Measurements from ENCODE around the gene RSPH1.

RSPH1 gene

DNA sequence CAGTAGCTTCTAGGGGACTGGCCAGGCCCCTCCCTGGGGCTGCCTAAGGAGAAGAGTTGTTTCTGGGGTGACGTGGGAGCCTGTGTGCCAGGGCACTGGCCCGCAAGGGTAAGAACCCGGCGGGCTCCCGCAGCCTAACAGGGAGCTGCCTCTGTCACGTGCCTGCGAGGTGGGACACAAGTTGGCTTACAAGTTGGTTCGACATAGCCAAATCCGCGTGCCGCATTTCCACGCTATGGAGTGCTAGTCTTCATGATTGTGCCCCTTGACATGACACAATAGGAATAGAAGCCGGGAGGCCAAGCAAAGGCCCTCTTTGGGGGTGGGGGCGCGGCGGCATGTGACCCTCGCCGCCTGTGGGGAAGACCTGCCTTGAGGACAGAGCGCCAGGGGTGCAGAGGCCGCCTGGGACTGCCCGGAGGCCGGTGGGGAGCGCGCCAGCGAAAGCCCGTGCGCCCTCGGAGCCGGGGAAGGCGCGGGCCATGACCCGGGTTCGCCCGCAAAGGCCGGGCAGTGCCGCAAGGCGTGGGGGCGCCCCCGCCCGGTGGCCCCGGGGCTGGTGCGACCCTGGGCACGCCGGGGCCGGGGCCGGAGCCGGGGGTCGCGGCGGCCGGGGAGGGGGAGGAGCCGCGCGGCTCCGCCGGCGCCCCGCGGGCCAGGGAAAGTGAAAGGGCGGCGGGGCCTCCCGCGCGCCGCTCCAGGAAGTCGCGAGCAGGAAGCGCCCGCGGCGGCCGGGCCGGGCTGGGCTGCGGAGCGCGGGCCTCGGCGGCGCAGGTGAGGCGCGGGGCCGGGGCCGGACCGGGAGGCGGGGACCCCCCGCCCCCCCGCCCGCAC, 17.3 kb upstream of the RSPH1 start, which contains the start of gene SLC37A1:
Gene SLC37A1 (plus strand): TSS at position 702 of the 834 bp plus-strand sequence. CDS start 4,603 bp downstream, outside the sequence.
- no peak for DNase-seq (ENCODE audit: low read depth)

DNA sequence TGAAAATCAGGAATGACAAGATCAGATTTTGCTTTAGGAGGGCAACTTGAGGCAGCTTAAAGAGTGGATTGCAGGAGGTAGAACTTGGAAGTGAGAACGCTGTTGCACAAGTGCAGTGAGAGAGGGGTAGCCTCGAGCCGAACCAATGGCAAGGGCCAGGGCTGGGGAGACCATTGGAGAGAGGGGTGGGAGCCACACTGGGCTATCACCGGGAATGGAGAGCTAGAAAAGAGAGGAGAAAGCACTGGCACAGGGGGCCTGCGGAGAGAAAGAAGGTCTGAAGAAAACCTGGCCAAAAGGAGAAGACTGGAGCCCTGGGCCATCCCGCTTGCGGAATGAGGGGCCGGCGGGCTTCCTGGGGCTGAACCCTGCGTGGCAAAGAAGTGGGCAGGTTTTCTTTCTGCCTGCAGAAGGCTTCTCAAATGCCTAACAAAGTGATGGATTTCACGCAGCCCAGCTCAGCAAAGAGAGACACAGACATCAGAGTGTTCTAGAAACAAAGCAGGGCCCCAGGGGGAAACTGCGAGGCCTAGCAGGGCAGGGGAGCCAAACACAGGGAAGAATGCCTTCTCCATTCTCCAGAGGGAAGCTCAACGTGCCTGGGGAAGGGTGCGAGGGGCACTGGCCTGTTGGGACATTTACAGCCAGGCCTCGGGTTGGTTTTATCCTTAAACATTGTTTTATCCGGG, 16.5 kb upstream of the RSPH1 start:
- DNase-seq (ENCODE audit: low read depth): no peak

DNA sequence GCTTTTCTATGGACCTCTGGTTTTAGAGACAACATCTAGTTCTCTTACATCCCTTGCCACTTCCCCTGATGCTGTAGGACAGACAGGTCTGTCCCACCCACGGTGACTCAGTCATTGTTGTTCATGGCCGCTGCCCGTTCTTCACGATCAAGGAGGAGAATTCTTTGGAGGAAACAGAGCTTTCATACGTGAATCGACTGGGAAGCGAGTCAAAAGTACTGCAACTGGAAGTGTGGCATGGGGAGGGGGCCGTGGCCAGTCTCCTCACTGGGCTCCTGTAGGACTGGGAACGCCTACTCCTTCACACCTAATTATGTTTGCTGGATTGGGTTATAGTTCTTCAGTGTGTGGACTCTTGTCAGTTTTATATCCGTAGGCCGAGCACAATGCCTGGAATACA, 13.2 kb upstream of the RSPH1 start:
- no peak for DNase-seq (ENCODE audit: low read depth)

DNA sequence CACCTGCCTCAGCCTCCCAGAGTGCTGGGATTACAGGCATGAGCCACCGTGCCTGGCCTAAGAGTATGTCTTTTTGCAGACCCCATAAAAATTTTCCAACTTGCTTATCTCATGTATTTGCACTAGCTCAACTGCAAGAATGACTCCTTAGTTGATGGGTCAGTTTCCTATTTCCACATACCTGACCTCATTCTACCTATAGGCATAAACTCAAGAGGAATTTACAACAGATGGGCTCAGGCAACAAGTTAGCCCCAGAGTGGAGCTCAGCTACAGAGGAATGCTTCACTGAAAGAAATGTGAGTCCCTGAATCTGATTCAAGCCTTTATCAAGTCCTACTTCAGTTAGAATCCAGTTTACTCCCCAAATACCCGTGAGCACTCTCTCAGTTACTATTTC, 12.3 kb upstream of the RSPH1 start:
- DNase-seq (ENCODE audit: low read depth): no peak

DNA sequence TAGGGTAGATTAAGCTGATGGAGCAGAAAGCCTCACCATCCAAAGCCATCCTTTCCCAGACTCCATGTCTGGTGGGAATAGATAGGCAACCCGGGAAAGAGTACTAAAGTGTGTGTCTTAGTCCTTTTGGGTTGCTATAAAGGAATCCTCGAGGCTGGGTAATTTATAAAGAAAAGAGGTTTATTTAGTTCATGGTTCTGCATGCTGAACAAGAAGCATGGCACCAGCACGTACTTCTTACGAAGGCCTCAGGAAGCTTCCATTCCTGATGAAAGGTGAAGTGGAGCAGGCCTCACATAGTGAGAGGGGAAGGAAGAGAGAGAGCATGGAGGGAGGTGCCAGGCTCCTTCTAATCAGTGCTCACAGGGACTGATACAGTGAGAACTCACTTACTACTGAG, 11.4 kb upstream of the RSPH1 start:
- no peak for DNase-seq (ENCODE audit: low read depth)

DNA sequence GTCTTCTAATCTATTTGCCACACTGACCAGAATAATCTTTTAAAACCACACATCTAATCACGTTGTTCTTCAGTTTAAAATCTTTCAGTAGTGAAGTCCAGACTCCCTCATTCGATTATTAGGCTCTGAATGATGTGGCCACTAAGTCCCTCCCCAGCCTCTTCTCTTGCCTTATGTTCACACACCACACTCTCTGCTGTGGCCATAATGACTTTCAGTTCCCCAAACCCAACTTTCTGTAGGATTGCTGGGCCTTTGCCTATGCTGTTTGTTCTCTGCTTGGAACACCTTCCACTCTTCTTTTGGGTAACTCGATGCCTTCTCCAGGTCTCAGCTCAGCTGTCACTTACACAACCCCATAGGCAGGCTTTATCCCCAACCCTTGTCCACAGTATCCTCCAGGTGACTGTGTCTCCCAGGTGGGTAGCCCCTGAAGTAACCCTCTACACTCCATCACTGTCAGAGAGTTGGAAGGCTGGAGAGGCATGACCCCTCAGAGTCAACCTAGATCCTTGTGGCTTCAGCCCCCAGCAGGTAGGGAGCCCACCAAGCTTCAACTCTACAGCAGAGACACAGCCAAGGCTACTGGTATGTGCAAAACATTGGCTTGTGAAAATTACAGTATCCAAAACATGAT, 9.2 kb upstream of the RSPH1 start:
- DNase-seq (ENCODE audit: low read depth): no peak

DNA sequence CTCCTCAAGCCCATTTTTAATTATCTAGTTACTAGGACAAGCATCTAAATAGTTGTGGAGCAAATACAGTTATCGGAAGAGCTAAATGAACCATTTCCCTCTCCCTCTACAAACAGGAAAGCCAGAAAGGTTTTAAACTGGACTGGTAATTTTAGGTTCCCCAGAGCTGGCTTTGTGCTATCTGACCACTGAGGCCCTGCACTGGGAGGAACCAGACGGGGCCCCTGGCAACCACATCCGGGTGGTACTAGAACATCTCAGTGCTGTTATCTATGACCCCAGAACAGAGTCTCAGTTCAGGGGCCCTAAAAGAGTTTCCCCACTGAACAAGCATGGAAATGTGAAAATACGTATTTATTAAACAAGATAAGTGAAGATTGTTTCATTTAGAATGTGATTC, 7.7 kb upstream of the RSPH1 start:
- no peak for DNase-seq (ENCODE audit: low read depth)

DNA sequence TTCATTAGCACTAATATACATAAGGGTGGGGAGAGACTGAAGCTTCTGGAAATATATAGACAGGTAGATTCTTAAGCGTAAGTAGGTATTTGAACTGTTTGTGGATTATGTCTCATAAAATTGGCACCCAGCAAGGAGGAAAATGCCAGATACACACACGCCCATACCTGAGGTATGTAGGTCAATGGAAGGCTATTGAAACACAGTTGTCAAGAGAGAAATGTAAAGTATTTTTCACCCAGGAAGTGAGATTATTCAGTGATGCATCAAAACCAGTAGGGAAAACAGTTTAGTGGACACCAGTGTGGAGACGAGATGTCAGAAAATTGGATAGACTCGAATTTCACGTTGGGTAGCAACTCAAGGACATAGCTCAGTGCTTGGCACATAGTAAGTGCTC, 4.7 kb upstream of the RSPH1 start:
- no peak for DNase-seq (ENCODE audit: low read depth)

DNA sequence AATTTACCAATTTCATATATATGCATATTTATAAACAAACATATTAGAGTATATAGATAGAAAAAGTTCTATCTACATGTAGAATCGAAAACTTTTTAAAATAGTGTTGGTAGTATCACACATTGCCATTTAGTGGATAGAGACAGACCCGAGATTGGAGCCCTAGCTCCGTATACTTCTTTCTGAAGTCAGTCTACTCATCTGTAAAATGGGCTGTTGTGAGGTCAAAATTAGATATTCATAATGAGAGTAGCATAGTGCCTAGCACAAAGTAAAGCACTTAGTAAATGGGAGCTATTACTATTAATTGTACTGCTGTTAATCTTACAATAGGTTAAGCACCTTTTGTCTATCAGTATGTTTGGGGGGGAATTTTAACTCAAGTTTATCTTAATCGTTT, 4.2 kb upstream of the RSPH1 start:
- DNase-seq (ENCODE audit: low read depth): no peak

DNA sequence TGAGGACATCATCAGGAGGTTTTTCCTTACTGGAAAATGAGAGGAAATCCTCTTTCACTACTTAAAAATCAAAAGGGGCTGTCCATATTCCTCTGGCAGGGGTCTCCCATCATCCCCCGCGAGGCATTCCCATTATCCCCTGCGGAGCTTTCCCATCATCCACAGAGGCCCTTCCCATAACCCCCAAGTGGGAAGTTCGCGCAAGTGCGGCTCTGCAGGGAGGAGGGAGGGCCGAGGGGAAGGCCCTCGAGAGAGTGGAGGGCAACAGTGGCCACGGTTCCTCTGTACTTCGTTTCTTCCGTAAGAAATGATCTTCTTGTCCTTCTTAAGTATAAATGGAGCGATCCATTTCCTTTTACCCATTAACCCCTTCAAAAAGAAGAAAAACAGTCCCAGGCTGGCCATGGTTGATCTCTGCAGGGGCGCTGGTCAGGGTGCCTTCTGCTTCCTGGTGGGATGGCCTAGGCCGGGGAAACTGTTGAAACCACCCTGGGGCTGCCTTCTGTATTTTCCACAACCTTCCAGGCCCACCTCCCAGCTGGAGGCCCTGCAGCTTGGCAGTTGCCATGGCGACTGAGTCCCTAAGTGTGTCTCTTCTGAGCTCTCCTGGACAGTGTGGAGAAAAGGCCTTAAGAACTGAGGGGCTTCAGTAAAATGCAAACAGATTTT, 3.6 kb upstream of the RSPH1 start:
- no peak for DNase-seq (ENCODE audit: low read depth)

DNA sequence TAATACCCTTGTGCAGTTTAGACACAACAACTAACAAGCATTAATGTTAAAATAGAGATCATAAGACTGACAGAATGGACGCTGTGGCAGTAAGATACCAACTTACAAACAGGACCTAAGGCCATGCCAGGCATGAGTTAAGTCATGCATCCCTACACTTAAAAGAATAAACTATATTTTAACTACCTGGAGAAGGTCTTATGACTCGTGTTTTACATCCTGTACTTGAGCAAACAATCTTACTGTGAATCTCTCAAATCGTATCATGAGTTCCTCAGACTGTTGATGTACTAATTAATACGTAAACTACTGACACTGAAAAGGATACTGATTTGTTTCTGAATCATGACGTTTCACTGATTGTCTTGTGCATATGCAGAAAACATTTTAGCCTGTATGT, 2.0 kb upstream of the RSPH1 start:
- no peak for DNase-seq (ENCODE audit: low read depth)

DNA sequence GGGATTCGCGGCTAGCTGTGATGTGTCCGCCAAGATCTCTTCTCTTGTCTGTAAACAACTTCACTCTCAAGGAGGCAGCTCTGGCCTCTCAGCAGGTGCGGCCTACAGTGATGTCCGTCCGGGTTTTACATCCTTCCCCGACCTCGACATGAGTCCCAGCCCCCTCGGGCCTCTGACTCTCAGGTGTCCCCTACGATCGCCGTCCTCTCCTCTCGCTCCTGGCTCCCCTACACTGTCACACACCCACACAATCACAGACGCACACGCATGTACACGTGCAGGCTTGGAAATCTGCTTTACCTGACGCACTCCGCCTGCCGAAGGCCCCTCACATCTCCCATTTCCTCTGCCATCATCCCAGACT, 797 bp upstream of the RSPH1 start:
- DNase-seq (ENCODE audit: low read depth): no peak

DNA sequence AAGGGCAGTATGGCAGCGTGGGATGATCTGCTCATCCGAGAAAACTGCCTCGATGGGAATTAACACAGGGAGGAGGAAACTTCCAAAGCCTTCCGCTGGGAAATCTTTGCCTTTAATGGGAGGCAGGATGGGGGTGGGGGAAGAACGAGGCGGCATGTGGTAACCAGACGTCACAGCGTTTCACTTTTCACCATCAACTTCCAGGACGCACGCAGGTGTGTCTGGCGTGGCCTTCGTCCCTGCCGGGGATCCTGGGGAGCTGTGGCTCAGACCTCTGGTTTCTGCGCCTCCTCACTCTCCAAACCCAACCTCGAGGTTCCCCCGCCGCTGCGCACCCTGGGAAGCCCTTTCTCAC, 282 bp downstream of the RSPH1 start:
- DNase-seq (ENCODE audit: low read depth): no peak

DNA sequence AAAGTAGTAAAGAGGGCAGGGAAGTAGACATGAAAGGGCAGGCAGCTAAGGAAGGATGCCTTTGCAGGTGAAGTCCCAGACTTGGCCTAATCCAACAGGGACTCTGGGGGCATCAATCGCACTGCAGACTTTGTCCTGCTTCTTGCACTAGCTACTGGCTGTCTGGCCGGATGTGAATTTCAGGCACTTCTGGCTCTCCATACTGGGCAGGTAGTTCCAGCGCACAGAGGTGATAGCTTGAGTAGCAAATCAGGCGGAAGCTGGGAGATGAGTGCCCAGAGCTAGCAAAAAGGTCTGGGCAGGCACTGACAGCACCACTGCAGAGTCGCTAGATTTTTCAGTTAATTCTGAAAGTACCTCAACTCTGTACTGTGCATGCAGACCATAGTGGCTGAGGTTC, 997 bp downstream of the RSPH1 start:
- no peak for DNase-seq (ENCODE audit: low read depth)

DNA sequence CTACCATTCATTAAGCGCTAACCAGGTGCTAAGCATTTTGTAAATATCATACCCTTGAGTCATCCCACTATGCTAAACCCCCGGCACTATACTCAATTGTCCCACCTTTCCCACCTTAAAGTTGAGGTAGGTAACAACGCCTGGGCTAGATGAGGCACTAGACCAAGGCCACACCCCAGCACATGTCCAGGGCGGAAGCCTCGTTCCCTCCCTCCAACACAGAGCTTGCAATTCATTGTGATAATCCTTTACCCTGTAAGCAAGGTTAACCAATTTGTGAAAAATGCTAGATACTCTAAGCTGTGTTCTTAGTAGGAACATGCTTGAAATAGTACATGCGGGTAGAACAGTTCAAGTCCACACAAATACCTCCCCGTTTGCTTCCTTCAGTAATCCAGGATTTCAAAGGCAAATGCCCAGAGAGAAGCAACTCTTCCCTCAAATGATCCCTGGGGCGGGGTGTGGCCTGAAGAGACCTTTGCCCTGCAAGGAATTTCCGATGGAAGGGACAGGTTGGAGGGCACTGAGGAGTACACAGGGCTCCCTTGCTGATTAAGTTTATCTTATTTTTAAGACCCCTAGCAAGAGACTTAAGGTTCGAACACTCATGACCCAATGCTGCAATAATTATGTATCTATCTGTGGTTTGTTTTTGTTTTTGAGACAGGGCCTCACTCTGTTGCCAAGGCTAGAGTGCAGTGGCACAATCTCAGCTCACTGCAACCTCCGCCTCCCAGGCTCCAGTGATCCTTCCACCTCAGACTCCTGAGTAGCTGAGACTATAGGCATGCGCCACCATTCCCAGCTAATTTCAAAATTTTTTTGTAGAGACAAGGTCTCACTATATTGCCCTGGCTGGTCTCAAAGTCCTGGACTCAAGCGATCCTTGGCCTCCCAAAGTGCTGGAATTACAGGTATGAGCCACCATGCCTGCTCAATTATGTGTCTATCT, 2.6 kb downstream of the RSPH1 start:
- no peak for DNase-seq (ENCODE audit: low read depth)

DNA sequence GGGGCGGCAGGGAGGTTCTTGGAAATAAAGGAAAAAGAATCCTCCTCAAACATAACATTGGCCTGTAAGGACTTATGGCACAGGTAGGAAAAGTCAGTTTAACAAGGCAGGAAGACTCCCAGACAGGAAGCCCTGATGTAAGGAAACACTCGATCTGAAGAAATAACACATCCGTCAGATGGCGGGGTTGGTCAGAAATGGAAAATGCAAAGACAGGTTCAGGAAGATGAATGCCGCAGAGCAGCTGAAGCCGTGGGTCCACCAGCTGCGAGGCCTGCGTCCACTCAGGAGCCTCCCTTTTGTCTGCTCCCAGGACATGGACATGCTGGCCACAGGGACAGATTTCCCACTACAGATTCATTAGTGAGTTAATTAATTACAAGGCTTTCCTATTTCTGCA, 3.8 kb downstream of the RSPH1 start:
- no peak for DNase-seq (ENCODE audit: low read depth)

DNA sequence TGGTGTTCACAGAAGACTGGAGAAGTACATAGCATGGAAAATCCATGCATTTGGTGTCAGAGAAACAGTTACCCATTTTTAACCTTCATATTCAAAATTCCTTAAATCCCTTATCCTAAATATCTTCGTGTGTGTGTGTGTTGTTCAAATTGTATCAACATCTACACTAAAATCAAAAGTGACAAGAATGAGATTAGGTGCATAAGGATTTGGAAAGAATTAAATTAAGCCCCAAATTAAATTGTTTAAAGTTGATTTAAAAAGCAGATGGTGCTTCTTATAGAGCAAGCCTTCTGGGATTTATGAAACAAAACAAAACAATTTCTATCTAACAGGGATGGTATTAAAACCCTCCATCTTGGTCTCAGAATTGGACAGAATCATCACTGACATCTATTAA, 4.7 kb downstream of the RSPH1 start:
- no peak for DNase-seq (ENCODE audit: low read depth)

DNA sequence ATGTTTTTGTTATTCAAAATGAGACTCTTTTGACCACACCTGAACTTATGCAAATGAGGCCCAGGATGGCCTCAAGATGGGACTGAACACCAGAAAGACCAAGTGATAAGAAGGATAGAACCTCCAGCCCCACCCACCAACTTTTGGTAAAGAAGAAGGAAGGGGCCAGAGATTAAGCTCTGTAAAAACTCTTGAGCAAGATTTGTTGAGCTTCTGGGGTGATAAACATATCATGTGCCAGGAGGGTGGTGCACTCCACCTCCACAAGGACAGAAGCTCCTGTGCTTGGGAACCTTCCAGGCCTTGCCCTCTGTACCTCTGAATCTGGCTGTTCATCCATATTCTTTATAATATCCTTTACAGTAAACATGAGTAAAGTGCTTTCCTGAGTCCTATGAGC, 5.3 kb downstream of the RSPH1 start:
- DNase-seq (ENCODE audit: low read depth): no peak

DNA sequence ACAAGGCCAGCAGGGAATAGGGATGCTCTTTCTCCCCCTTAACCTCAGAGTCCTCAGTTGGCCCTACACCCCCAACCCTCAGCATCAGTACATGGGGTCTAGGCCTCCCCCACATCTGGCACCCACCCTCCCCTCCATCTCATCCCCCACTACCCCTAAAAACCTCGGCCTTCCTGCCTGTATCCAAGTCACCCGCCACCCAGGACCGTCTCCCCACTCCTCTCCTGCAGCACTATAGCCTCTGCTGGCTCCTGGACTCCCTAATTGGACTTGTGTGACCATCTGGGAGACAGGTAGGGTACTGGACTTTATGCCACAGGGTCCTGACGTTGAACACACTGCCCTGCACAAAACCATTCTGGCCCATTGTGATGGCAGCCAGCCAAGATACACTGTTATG, 6.0 kb downstream of the RSPH1 start:
- no peak for DNase-seq (ENCODE audit: low read depth)

DNA sequence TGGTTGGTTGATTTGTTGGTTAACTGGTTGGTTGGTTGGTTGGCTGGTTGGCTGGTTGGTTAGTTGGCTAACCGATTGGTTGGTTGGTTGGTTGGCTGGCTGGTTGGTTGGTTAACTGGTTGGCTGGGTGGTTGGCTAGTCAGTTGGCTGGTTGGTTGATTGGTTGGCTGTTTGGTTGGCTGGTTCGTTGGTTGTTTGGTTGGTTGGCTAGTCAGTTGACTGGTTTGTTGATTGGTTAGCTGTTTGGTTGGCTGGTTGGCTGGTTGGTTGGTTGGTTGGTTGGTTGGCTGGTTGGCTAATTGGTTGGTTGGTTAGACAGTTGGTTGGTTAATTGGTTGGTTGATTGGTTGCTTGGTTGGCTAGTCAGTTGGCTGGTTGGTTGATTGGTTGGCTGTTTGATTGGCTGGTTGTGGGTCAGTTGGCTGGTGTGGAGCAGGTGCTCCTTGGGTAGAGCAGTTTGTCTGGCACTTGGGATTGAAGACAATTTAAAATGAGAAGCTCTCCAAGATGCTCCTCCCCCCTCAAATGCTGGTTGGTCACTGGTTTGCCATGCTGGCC, 6.9 kb downstream of the RSPH1 start:
- no peak for DNase-seq (ENCODE audit: low read depth)

DNA sequence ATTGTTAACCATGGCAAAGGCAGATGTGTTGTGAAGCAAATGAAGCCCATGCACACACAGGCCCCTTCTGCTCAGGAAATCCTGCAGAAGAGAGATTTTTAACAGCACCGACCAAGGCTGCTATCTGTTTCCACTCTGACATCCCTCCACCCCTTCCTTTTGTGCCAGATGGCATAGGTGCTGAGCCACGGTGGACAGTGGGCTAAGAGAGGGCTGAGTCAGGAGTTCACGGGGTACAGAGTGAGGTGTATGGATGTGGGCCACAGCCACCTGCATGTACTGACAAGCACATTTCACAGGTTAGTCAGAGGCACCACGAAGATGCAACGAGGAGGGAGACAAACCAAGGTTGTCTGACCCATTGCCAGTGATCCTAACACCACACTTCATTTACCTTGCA, 9.5 kb downstream of the RSPH1 start:
- DNase-seq (ENCODE audit: low read depth): no peak
